HUES6 (cell line): ENCODE data around the gene HS3ST3A1.

Experiments used
- H3K27ac ChIP-seq: 2 replicates; pipeline ENCODE4 v1.7.0; 2013; ENCODE audit warnings: low read depth, mild to moderate bottlenecking, low read length, inconsistent platforms
- H3K27me3 ChIP-seq: 2 replicates; pipeline ENCODE4 v1.6.1; 2013; ENCODE audit warnings: low read length; ENCODE audit not compliant: control insufficient read depth, insufficient read depth
- H3K36me3 ChIP-seq: 2 replicates; pipeline ENCODE4 v1.6.1; 2013; ENCODE audit warnings: low read length; ENCODE audit not compliant: control insufficient read depth, insufficient read depth
- H3K4me1 ChIP-seq: 2 replicates; pipeline ENCODE4 v1.6.1; 2013; ENCODE audit warnings: low read length; ENCODE audit not compliant: control insufficient read depth, insufficient read depth
- H3K4me3 ChIP-seq: 2 replicates; pipeline ENCODE4 v1.5.1; 2013; ENCODE audit warnings: low read depth, low read length
- H3K9ac ChIP-seq: one replicate; pipeline ENCODE4 v1.6.1; 2013; ENCODE audit warnings: mild to moderate bottlenecking, low read length
- H3K9me3 ChIP-seq: 2 replicates; pipeline ENCODE4 v1.6.1; 2013; ENCODE audit warnings: low read depth, low read length; ENCODE audit not compliant: control insufficient read depth, insufficient read depth

The HS3ST3A1 gene

DNA sequence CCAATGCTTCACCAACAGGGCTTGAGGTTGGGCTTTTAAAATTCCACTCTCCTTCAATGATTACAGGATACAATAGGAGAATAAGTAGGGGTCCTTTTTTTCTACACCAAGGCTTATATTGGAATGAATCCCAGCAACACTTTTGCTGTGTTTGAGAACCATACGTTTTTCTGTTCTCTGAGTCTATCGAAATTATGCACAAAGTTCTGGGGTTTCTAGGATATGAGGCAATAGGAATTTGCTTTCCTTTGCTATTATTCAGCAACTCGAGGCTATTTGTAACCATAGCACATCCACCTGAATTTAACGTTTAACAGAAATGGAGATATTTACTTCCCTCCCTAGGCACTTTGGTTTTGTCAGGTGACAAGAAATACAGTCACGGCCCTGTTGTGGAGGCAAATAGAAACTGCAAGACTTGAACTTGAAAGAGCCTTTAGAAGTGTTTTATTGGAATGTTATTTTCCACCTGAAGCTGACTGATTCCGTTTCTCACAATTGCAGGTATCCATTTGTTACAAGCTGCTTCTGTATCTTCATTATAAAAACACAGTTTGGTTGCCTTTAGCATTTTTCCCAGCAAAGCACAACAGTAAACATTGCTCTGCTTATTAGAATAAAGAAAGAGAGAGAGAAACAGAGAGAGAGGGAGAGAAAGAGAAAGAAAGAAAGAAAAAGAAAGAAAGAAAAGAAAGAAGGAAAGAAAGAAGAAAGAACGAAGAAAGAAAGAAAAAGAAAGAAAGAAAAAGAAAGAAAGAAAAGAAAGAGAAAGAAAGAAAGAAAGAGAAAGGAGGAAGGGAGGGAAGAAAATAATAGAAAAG is 109.6 kb downstream of the HS3ST3A1 start:
- Histone ChIP-seq H3K4me1 (no peaks in the 10 kb centered on the region), H3K27me3 (no peaks in the 10 kb centered on the region), H3K9ac (no peak overlapping the region), H3K36me3 (no peaks in the 10 kb centered on the region), H3K9me3 (no peaks in the 10 kb centered on the region), H3K27ac (no peak overlapping the region), H3K4me3 (no peak overlapping the region)

DNA sequence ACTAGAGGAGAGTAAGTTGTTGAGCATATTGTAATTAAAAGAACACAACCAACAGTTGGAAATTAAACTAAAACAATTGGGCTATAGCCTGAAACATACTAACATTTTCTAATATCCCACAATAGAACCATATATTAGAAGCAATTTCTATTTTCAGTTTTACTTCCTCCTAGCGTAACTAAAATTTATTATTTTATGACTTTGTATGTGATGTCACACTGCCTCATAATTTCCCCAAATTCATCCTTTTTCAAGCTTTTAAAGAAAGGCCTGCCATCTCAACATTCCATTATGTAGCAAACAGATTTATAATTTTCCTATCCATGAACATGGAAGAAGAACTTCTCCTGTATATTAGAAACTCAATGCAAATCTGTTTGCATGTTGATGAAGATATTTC is 110.2 kb downstream of the HS3ST3A1 start:
- no peaks in the 10 kb centered on the region for H3K4me1 ChIP-seq
- no peak overlapping the region for H3K4me3 ChIP-seq
- H3K36me3 ChIP-seq, result no peaks in the 10 kb centered on the region
- no peak overlapping the region for H3K9ac ChIP-seq
- no peaks in the 10 kb centered on the region for H3K9me3 ChIP-seq
- no peaks in the 10 kb centered on the region for H3K27me3 ChIP-seq
- H3K27ac ChIP-seq, result no peak overlapping the region

DNA sequence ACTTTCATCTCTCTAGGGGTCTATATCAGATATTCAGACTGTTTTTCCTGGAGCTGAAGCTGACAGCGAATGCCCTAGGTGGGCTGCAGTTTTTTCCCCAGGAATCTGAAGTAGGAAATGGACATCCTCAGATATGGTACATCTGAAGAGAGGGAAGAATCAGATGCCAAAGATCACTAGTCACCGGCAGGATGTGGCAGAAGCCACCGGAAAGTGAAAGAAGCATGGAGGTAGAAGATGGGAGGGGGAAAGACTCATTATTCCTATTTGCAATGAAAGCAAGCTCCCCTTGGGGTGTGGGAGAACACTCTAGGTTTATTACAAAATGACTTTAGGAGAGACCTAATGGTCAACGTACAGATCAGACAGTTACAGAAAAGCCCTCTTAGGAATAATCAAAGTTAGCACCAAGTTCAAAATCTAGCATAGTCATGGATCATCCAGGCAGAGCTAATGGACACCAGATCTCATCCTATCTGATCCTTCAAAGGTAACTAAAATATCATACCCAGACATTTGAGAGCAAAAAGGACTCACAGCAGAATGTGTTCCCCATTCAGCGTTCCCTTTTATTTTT is 110.7 kb downstream of the HS3ST3A1 start:
- Histone ChIP-seq H3K9ac (no peak overlapping the region), H3K27me3 (no peaks in the 10 kb centered on the region), H3K4me3 (no peak overlapping the region), H3K4me1 (no peaks in the 10 kb centered on the region), H3K27ac (no peak overlapping the region), H3K36me3 (no peaks in the 10 kb centered on the region), H3K9me3 (no peaks in the 10 kb centered on the region)

DNA sequence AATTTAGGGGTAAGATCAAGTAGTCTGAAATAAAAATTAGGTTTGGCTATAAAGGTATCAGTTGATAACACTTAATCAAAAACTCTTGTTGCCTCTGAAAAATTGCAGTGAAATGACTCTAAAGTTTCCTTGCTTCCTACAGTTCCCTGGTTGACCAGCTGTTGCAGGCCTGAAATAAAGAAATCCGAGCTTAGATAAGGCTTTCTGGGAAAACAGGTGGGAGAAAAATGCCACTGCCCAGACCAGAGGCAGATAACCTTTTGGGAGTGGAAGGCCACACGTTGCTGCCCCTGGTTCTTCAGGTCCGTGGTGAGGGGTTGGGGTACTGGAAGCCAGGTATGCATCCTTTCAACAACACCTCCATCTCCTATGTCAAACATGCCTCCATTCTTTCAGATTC is 111.3 kb downstream of the HS3ST3A1 start:
- Histone ChIP-seq H3K4me1 (no peaks in the 10 kb centered on the region), H3K4me3 (no peak overlapping the region), H3K9me3 (no peaks in the 10 kb centered on the region), H3K27me3 (no peaks in the 10 kb centered on the region), H3K27ac (no peak overlapping the region), H3K36me3 (no peaks in the 10 kb centered on the region), H3K9ac (no peak overlapping the region)

DNA sequence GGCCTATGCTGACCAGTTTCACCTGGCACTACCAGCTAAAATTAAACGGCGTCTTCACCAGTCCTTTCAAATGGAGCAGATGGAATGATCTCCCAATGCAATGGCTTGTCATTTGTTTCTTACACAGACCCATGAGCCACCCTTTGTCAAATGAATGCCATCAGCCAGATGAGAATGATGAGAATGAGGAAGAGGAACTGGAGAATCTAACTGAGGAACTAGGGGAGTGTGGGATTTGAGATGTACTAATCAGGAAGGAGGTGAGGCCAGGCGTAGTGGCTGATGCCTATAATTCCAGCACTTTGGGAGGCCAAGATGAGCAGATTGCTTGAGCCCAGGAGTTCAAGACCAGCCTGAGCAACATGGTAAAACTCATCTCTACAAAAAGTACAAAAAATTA is 116.4 kb downstream of the HS3ST3A1 start:
- H3K4me1 ChIP-seq, result no peaks in the 10 kb centered on the region
- no peaks in the 10 kb centered on the region for H3K36me3 ChIP-seq
- H3K4me3 ChIP-seq, result no peak overlapping the region
- no peak overlapping the region for H3K9ac ChIP-seq
- H3K9me3 ChIP-seq, result peaks cover 18% of the 10 kb centered on the region
- no peak overlapping the region for H3K27ac ChIP-seq
- H3K27me3 ChIP-seq, result no peaks in the 10 kb centered on the region

DNA sequence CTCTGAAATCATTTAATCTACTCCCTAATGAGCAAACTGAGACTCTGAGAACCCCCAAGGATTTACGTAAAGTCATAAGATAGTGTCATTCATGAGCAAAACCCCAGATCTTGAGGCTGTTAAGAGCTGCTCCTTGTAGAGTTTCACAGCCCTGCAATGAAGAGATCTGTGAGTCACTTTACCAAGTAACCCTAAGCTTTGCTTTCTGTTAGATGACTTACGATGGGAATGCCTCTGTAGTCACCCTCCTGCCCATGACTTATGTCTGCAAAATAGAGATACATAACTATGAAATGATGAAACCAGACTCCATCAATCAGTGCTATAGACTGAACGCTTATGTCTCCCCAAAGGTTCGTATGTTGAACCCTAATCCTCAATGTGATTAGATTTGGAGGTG is 117.7 kb downstream of the HS3ST3A1 start:
- Histone ChIP-seq H3K9ac (no peak overlapping the region), H3K36me3 (no peaks in the 10 kb centered on the region), H3K27ac (no peak overlapping the region), H3K4me1 (no peaks in the 10 kb centered on the region), H3K27me3 (no peaks in the 10 kb centered on the region), H3K4me3 (no peak overlapping the region), H3K9me3 (peaks cover 26% of the 10 kb centered on the region)

DNA sequence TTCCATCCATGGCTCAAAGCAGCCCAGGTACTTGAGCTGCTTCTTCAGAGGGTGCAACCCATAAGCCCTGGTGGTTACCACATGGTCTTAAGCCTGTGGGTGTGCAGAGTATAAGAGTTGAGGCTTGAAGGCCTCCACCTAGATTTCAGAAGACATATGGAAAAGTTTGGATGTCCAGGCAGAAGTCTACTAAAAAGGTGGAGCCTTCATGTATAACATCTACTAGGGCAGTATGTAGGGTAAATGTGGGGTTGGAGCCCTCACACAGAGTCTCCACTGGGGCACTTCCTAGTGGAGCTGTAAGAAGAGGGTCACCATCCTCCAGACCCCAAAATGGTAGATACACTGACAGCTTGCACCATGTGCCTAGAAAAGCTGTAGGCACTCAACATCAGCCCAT is 120.9 kb downstream of the HS3ST3A1 start:
- H3K4me3 ChIP-seq, result no peak overlapping the region
- H3K9me3 ChIP-seq, result peaks cover 28% of the 10 kb centered on the region
- no peak overlapping the region for H3K9ac ChIP-seq
- no peaks in the 10 kb centered on the region for H3K36me3 ChIP-seq
- no peak overlapping the region for H3K27ac ChIP-seq
- H3K4me1 ChIP-seq, result no peaks in the 10 kb centered on the region
- no peaks in the 10 kb centered on the region for H3K27me3 ChIP-seq

DNA sequence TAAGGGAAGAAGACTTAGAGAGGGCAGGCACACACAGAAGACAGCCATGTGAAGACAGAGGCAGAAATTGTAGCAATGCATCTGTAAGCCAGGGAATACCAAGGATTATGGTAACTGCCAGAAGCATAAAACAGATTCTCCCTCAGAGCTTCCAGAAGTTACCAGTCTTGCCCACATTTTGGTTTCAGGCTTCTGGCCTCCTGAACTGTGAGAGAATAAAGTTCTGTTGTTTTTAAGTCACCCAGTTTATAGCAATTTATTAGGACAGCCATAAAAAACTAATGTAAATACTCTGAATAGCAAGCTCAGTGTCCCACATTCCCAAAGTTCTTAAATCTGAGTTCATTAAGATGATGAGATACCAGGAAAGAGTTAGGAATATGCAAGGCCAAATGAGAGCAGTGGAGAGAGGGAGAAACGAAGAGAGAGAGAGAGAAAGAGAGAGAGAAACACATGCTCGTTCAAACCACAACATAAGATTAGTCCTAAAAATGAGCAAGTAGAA is 123.4 kb downstream of the HS3ST3A1 start:
- Histone ChIP-seq H3K9ac (no peak overlapping the region), H3K27ac (no peak overlapping the region), H3K36me3 (no peaks in the 10 kb centered on the region), H3K4me1 (no peaks in the 10 kb centered on the region), H3K9me3 (peaks cover 28% of the 10 kb centered on the region), H3K27me3 (no peaks in the 10 kb centered on the region), H3K4me3 (no peak overlapping the region)

DNA sequence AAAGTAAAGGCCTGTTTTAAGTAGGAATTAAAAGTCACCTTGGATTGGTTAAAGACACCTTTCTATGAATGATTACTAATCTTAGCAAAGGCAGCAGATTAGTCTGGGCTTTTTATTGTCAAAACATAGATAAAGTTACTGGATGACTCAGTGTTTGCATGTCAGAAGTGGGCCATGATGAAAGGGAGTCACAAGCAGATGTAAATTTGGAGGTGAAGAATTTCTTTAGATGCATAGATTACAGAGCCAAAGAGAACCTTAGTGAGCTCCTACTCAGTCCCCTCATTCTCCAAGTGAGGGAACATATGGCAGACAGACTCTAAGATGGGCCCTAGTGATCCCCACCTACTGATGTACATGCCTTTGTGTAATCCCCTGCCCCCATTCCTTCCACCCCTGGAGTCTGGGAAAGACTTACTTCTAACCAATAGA is 124.5 kb downstream of the HS3ST3A1 start:
- no peaks in the 10 kb centered on the region for H3K36me3 ChIP-seq
- H3K4me3 ChIP-seq, result no peak overlapping the region
- no peak overlapping the region for H3K9ac ChIP-seq
- H3K27me3 ChIP-seq, result no peaks in the 10 kb centered on the region
- H3K27ac ChIP-seq, result no peak overlapping the region
- H3K4me1 ChIP-seq, result no peaks in the 10 kb centered on the region
- peaks cover 28% of the 10 kb centered on the region for H3K9me3 ChIP-seq

DNA sequence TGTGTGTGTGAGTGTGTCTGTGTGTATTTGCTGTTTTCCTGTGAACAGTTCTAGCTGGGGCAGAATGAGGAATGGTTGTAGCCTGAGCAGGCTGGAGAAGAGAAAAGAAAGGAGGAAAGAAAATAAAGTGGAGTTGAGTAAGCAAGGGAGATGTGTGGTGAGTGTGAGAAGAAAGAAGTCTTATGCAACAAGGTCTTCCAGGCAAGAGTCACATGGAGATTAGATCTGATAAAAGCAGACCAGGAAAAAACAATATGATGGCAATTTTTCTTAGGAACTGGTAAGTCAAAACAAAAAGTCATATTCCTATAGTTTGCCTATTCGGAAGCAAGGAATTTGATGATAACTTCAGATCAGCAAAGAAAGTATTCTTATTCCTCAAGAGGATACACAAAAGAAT is 125.0 kb downstream of the HS3ST3A1 start:
- no peaks in the 10 kb centered on the region for H3K36me3 ChIP-seq

DNA sequence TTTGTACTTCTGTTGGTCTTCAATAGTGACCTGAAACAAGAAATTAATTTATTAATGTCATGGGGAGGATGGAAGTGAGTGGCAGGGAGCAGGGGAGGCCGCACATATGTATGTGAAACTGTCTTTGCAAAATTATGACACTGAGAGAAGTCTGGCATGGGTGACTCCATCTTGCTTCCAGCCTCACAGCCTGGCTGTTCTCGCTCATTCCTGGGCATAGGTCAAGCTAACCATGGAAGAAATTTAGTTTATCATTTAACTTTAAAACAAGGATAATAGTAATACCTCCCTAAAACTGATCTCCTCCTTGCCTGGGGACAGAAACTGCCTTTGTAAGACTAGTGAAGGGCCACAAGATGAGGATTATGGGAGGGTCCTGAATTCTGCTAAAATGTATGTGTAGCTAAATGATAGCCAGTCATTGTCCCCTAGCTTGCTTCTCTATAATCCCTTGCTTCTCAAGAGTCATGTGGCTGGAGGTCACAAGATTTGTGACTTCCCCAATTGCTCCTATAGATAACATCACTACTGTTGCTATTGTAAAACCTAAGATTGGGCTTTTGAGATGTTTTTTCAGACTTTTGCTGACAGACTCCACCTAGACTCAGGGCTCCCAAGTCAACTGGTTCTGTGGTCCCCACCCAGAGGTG is 126.0 kb downstream of the HS3ST3A1 start:
- H3K27me3 ChIP-seq, result no peaks in the 10 kb centered on the region
- H3K36me3 ChIP-seq, result no peaks in the 10 kb centered on the region
- no peak overlapping the region for H3K4me3 ChIP-seq
- H3K4me1 ChIP-seq, result no peaks in the 10 kb centered on the region
- peaks cover 14% of the 10 kb centered on the region for H3K9me3 ChIP-seq
- H3K27ac ChIP-seq, result no peak overlapping the region
- no peak overlapping the region for H3K9ac ChIP-seq

More for the DNA sequence above, 125.0 kb downstream of the HS3ST3A1 start:
- H3K4me1 ChIP-seq, result no peaks in the 10 kb centered on the region
- H3K9me3 ChIP-seq, result peaks cover 25% of the 10 kb centered on the region
- no peak overlapping the region for H3K27ac ChIP-seq
- H3K27me3 ChIP-seq, result no peaks in the 10 kb centered on the region
- H3K4me3 ChIP-seq, result no peak overlapping the region
- no peak overlapping the region for H3K9ac ChIP-seq
